A673 (cell line): ENCODE results near the gene NFKB1.

Experiments used
- CTCF ChIP-seq: fragments of 300-800, 200-600 bp; sonication (generic); conservative IDR thresholded peaks from 2 replicates; pipeline ENCODE4 v1.5.1; 2017; ENCODE audit warnings: low read depth, mild to moderate bottlenecking, antibody characterized with exemption, low read length, moderate library complexity, mixed read lengths
- EZH2 ChIP-seq: fragments of 200-600 bp; sonication (generic); IDR thresholded peaks from 2 replicates; pipeline ENCODE4 v1.6.1; 2017; ENCODE audit warnings: borderline replicate concordance, low read depth, mild to moderate bottlenecking, mixed read lengths, antibody characterized with exemption, low read length; ENCODE audit not compliant: poor library complexity, severe bottlenecking

- TF ChIP-seq CTCF (no peak), EZH2 (no peak)
Observed at GRCh38 chr4:102612824-102613366, 111.7 kb downstream of the NFKB1 start.
